ENCODE results near the gene KDELR3. TPM values are rescaled to one million over a fixed set of nuclear protein-coding genes. Genes with fewer than 3 reads are reported as not detected.

The KDELR3 gene
- total and polyA plus RNA-seq, 10 of the 15 experiments (the other 5 are each of a cell fraction or from before 2014, with no cell fraction given) = 0.15 to 0.98 (median 0.25) TPM; not detected in 1

DNA sequence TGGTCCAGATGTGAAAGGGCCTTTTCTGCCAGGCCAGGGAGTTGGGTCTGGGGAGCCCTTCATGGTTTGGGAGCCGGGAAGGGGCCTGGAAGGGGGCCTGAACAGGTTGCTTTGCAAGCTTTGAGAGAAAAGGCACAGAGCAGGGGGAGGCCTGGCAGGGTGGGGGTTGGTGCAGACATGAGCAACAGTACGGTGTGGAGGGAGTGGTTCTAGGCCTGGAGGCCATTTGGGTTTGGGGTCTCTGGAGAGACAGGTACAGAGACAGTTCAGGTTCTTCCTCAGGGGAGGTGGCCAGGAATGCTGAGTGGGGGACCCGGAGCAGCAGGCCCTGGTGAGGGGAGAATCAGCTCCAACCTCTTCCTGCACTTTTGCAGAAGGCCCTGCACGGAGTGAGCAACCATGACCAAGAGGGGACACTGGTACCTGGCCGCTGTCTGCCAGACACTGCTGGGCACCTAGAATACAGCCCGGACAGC lies 1.4 kb downstream of the KDELR3 start:
- BruUV-seq (replicated peaks) = no TSS peak
- Histone ChIP-seq H3K4me3 (no peak overlapping the region), H4K20me1 (ENCODE audit: control insufficient read depth, insufficient read depth) (no peaks in the 10 kb centered on the region), H2AFZ (ENCODE audit: control insufficient read depth, low read depth, low read length) (no peak overlapping the region), H3K36me3 (ENCODE audit: control insufficient read depth in 2 of 2, insufficient read depth in 2 of 2, low read length in 1 of 2) (no peaks in the 10 kb centered on the region), H3K9ac (ENCODE audit: control insufficient read depth, insufficient read depth, low read length) (no peak overlapping the region), H3K79me2 (ENCODE audit: control insufficient read depth, insufficient read depth, low read length) (no peaks in the 10 kb centered on the region), H3K27ac (ENCODE audit: control insufficient read depth, insufficient read depth) (no peak overlapping the region), H3K9me3 (replicated peaks; ENCODE audit: control insufficient read depth, insufficient read depth, low read length) (no peaks in the 10 kb centered on the region), H3K4me2 (ENCODE audit: control insufficient read depth, insufficient read depth) (no peak overlapping the region), H3K27me3 (replicated peaks in 1 of 2; ENCODE audit: control insufficient read depth in 2 of 2, insufficient read depth in 2 of 2, low read length in 1 of 2) (peaks cover 0 to 5% of the 10 kb centered on the region in 2 experiments; a peak in 3 of 4 replicates), H3K4me1 (ENCODE audit: control insufficient read depth, insufficient read depth, low read length) (no peaks in the 10 kb centered on the region)
- CTCF ChIA-PET = no interaction called here
- WGBS (ENCODE audit: insufficient coverage, insufficient replicate concordance, low lambda C conversion rate, missing lambda C conversion rate) = 71% methylated on average over 6 of the region's 6 CpGs
- intact Hi-C loops (cut with micrococcal nuclease; ENCODE audit: unreplicated experiment) = no loop called here
- RAD21 ChIA-PET (ENCODE audit: unreplicated experiment) = no interaction called here
- SMC1A ChIA-PET (ENCODE audit: uncharacterized antibody, unreplicated experiment) = no interaction called here
- ATAC-seq (no peak), FAIRE-seq (no peak), DNase-seq (ENCODE audit: low read depth, low spot score) (no peak)
- TF ChIP-seq NFYA (IDR thresholded peaks at IDR 0.05; ENCODE audit: borderline replicate concordance, low read depth, low read length) = no peak
- TF ChIP-seq POLR2A (IDR thresholded peaks at IDR 0.05; ENCODE audit: low read depth, low read length) = no peak
- TF ChIP-seq, protein P1, sequence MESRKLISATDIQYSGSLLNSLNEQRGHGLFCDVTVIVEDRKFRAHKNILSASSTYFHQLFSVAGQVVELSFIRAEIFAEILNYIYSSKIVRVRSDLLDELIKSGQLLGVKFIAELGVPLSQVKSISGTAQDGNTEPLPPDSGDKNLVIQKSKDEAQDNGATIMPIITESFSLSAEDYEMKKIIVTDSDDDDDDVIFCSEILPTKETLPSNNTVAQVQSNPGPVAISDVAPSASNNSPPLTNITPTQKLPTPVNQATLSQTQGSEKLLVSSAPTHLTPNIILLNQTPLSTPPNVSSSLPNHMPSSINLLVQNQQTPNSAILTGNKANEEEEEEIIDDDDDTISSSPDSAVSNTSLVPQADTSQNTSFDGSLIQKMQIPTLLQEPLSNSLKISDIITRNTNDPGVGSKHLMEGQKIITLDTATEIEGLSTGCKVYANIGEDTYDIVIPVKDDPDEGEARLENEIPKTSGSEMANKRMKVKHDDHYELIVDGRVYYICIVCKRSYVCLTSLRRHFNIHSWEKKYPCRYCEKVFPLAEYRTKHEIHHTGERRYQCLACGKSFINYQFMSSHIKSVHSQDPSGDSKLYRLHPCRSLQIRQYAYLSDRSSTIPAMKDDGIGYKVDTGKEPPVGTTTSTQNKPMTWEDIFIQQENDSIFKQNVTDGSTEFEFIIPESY (IDR thresholded peaks at IDR 0.05) = no peak
- no peak for TF ChIP-seq SIN3A (IDR thresholded peaks at IDR 0.05; ENCODE audit: low read depth, low read length)
- TF ChIP-seq, protein P2, sequence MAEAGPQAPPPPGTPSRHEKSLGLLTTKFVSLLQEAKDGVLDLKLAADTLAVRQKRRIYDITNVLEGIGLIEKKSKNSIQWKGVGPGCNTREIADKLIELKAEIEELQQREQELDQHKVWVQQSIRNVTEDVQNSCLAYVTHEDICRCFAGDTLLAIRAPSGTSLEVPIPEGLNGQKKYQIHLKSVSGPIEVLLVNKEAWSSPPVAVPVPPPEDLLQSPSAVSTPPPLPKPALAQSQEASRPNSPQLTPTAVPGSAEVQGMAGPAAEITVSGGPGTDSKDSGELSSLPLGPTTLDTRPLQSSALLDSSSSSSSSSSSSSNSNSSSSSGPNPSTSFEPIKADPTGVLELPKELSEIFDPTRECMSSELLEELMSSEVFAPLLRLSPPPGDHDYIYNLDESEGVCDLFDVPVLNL (IDR thresholded peaks at IDR 0.05; ENCODE audit: low read depth, low read length) = no peak
- TF ChIP-seq YBX1 (IDR thresholded peaks at IDR 0.05) = no peak
- TF ChIP-seq KLF5 (IDR thresholded peaks at IDR 0.05; ENCODE audit: partially characterized antibody) = no peak
- no peak for TF ChIP-seq PKNOX1 (IDR thresholded peaks at IDR 0.05)
- TF ChIP-seq PML (IDR thresholded peaks at IDR 0.05; ENCODE audit: low read length) = no peak
- TF ChIP-seq ZNF274 (IDR thresholded peaks at IDR 0.05; ENCODE audit: insufficient read depth, insufficient read length) = no peak
- no peak for TF ChIP-seq JUND (IDR thresholded peaks at IDR 0.05; ENCODE audit: low read depth, low read length)
- TF ChIP-seq, protein P3, sequence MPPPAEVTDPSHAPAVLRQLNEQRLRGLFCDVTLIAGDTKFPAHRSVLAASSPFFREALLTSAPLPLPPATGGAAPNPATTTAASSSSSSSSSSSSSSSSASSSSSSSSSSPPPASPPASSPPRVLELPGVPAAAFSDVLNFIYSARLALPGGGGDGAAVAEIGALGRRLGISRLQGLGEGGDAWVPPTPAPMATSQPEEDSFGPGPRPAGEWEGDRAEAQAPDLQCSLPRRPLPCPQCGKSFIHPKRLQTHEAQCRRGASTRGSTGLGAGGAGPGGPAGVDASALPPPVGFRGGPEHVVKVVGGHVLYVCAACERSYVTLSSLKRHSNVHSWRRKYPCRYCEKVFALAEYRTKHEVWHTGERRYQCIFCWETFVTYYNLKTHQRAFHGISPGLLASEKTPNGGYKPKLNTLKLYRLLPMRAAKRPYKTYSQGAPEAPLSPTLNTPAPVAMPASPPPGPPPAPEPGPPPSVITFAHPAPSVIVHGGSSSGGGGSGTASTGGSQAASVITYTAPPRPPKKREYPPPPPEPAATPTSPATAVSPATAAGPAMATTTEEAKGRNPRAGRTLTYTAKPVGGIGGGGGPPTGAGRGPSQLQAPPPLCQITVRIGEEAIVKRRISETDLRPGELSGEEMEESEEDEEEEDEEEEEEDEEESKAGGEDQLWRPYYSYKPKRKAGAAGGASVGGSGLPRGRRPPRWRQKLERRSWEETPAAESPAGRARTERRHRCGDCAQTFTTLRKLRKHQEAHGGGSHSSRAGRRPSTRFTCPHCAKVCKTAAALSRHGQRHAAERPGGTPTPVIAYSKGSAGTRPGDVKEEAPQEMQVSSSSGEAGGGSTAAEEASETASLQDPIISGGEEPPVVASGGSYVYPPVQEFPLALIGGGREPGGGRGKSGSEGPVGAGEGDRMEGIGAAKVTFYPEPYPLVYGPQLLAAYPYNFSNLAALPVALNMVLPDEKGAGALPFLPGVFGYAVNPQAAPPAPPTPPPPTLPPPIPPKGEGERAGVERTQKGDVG (CRISPR knock-in tag; IDR thresholded peaks at IDR 0.05) = no peak
- no peak for TF ChIP-seq ZBTB40 (IDR thresholded peaks at IDR 0.05; ENCODE audit: borderline replicate concordance)
- no peak for TF ChIP-seq NBN (IDR thresholded peaks at IDR 0.05)
- POLR2A ChIA-PET = no interaction called here
- in situ Hi-C loops (cut with MboI) = no loop called here
